ES-I3 (cell line): ENCODE measurements around the gene TEX11.
"Not testable (repeated sequence)": the region's sequence is repeated elsewhere in the genome, so short reads cannot be mapped to it uniquely, and the experiment has no call there.

Source experiments
- H3K36me3 ChIP-seq: 2 replicates; pipeline ENCODE4 v1.6.1; 2013; ENCODE audit warnings: mild to moderate bottlenecking, low read length, control low read depth, moderate library complexity; ENCODE audit not compliant: insufficient read depth
- H3K4me1 ChIP-seq: 2 replicates; pipeline ENCODE4 v1.6.1; 2013; ENCODE audit warnings: mild to moderate bottlenecking, control low read depth, low read length; ENCODE audit not compliant: insufficient read depth
- H3K9ac ChIP-seq: 2 replicates; pipeline ENCODE4 v1.6.1; 2013; ENCODE audit warnings: low read depth, mild to moderate bottlenecking, low read length, moderate library complexity
- H3K9me3 ChIP-seq: 2 replicates; pipeline ENCODE4 v1.6.1; 2013; ENCODE audit warnings: mild to moderate bottlenecking, low read length, moderate library complexity; ENCODE audit not compliant: control insufficient read depth, insufficient read depth

Gene TEX11

DNA sequence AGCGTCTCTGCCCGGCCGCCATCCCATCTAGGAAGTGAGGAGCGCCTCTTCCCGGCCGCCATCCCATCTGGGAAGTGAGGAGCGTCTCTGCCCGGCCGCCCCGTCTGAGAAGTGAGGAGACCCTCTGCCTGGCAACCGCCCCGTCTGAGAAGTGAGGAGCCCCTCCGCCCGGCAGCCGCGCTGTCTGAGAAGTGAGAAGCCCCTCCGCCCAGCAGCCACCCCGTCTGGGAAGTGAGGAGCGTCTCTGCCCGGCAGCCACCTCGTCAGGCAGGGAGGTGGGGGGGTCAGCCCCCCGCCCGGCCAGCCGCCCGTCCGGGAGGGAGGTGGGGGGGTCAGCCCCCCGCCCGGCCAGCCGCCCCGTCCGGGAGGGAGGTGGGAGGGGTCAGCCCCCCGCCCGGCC lies 229.1 kb downstream of the TEX11 start:
- H3K4me1 ChIP-seq, H3K9me3 ChIP-seq, H3K9ac ChIP-seq, H3K36me3 ChIP-seq: not testable (repeated sequence)

DNA sequence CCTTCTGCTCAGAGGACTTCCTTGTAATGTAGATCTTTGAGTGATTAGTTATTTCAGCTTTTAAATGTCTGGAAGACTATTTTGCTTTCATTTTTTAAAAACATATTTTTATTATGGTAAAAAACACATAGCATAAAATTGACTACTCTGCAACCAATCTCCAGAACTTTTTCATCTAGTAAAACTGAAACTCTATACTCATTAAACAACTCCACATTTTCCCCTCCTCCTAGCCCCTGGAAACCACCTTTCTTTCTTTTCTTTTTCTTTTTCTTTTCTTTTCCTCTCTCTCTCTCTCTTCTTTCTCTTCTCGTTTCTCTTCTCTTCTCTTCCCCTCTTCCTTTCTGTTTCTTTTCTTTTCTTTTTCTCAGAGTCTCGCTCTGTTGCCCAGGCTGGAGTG lies 233.2 kb downstream of the TEX11 start:
- H3K36me3 ChIP-seq = no peaks in the 10 kb centered on the region
- no peaks in the 10 kb centered on the region for H3K4me1 ChIP-seq
- H3K9ac ChIP-seq = no peak overlapping the region
- H3K9me3 ChIP-seq = no peaks in the 10 kb centered on the region

DNA sequence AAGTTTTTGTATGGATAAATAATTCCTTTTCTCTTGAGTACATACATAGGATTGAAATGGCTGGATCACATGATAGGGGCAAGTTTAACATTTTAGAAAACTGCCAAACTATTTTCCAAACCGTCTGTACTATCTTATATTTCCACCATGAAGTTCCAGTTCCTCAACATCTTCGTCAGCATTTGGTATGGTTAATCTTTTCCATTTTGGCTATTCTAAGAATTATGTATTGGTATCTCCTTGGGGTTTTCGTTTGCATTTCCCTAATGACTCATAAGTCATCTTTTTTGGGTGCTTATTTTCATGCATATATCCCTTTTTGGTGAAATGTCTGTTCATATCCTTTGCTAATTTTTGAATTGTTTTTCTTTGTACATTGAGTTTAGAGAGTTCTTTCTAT lies 236.2 kb downstream of the TEX11 start:
- no peak overlapping the region for H3K9ac ChIP-seq
- no peaks in the 10 kb centered on the region for H3K36me3 ChIP-seq
- H3K4me1 ChIP-seq = no peaks in the 10 kb centered on the region
- H3K9me3 ChIP-seq = no peaks in the 10 kb centered on the region

DNA sequence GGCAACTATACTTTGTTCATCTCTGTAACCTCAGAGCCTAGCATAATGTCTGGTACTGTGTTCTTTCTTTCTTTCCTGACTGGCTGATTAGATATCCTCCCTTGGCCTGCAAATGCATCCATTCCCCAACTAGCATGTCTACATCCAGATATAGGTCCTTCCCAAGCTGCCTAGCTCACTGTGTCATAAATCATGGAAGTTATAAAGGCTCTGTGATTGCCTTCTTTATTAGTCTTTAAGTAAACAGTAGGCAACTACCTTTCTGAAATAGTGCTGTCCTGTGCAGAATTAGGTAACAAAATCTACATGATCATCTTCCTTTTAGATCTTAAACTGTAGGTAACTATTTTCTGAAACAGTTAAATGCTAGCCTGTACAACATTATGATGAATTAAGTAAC lies 239.4 kb downstream of the TEX11 start:
- no peak overlapping the region for H3K9ac ChIP-seq
- no peaks in the 10 kb centered on the region for H3K36me3 ChIP-seq
- no peaks in the 10 kb centered on the region for H3K9me3 ChIP-seq
- H3K4me1 ChIP-seq = no peaks in the 10 kb centered on the region

DNA sequence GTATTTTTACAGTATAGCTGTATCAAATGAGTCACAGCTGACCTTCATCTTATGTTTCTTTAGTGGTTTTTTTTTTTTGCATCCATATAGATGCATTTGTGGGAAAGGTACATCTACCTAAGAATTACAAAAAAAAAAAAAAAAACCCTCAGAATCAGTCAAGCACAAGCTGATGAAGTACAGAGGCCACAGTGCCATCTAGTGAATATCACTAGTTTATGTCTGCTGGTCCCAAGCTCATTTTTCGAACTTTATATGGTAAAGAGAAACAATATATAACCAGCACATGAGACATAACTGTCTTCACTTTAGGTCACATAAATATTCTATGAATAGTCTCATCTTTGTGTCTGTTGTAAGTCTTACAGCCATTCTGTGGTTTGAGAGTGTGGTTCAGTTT lies 243.8 kb downstream of the TEX11 start:
- Histone ChIP-seq H3K36me3 (no peaks in the 10 kb centered on the region), H3K4me1 (no peaks in the 10 kb centered on the region), H3K9me3 (no peaks in the 10 kb centered on the region)

DNA sequence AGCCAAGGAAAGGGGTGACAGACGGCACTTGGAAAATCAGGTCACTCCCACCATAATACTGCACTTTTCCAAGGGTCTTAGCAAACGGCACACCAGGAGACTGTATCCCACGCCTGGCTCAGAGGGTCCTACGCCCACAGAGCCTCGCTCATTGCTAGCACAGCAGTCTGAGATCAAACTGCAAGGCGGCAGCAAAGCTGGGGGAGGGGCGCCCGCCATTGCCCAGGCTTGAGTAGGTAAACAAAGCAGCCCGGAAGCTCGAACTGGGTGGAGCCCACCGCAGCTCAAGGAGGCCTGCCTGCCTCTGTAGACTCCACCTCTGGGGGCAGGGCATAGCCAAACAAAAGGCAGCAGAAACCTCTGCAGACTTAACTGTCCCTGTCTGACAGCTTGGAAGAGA lies 247.4 kb downstream of the TEX11 start:
- H3K4me1 ChIP-seq, H3K9ac ChIP-seq, H3K9me3 ChIP-seq, H3K36me3 ChIP-seq: not testable (repeated sequence)

More for the DNA sequence above, 243.8 kb downstream of the TEX11 start:
- no peak overlapping the region for H3K9ac ChIP-seq

DNA sequence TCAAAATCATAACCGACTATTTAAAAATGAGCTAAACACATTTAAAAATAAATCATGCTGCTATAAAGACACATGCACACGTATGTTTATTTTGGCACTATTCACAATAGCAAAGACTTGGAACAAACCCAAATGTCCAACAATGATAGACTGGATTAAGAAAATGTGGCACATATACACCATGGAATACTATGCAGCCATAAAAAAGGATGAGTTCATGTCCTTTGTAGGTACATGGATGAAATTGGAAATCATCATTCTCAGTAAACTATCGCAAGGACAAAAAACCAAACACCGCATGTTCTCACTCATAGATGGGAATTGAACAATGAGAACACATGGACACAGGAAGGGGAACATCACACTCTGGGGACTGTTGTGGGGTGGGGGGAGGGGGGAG lies 251.0 kb downstream of the TEX11 start:
- H3K36me3 ChIP-seq, H3K9me3 ChIP-seq, H3K4me1 ChIP-seq, H3K9ac ChIP-seq: not testable (repeated sequence)

DNA sequence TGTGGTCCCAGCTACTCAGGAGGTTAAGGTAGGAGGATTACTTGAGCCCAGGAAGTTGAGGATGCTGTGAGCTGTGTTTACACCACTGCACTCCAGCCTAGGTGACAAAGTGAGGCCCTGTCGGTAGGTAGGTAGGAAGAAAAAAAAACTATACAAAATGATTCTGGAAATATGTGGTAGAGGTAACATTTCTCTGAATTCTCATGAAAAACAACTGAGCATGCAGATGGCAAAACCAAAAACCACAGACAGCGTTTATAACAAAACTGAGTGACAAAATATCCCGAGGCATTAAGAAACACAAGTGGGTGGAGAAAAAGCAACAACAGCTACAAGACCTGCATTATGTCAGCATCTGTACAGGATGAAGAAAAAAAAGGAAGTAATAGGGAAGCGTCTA lies 252.2 kb downstream of the TEX11 start:
- H3K36me3 ChIP-seq = no peaks in the 10 kb centered on the region
- H3K4me1 ChIP-seq = no peaks in the 10 kb centered on the region
- H3K9me3 ChIP-seq = no peaks in the 10 kb centered on the region
- H3K9ac ChIP-seq = no peak overlapping the region

DNA sequence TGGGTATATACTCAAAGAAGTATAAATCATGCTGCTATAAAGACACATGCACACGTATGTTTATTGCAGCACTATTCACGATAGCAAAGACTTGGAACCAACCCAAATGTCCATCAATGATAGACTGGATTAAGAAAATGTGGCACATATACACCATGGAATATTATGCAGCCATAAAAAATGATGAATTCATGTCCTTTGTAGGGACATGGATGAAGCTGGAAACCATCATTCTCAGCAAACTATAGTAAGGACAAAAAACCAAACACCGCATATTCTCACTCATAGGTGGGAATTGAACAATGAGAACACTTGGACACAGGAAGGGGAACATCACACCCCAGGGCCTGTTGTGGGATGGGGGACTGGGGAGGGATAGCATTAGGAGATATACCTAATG lies 260.6 kb downstream of the TEX11 start:
- not testable (repeated sequence) for H3K9me3 ChIP-seq, H3K36me3 ChIP-seq, H3K4me1 ChIP-seq, H3K9ac ChIP-seq

DNA sequence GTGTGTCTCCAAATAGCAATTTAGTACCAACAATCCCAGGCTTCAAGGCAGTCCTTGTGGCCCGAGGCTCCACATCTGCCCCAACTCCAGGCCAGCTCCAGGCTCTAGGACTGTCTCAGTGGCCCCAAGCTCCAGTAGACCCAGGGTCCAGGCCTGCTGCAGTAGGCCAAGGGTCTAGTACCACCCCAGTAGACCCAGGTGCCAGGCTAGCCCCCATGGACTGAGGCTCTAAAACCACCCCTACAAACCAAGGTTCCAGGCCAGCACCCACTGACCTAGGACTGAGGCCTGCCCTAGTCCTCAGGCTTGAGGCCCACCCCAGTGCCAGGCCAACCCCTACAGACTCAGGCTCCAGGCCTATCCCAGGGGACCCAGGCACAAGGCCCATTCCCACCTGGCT lies 272.3 kb downstream of the TEX11 start:
- Histone ChIP-seq H3K9me3 (no peaks in the 10 kb centered on the region), H3K9ac (no peak overlapping the region), H3K36me3 (no peaks in the 10 kb centered on the region), H3K4me1 (no peaks in the 10 kb centered on the region)

DNA sequence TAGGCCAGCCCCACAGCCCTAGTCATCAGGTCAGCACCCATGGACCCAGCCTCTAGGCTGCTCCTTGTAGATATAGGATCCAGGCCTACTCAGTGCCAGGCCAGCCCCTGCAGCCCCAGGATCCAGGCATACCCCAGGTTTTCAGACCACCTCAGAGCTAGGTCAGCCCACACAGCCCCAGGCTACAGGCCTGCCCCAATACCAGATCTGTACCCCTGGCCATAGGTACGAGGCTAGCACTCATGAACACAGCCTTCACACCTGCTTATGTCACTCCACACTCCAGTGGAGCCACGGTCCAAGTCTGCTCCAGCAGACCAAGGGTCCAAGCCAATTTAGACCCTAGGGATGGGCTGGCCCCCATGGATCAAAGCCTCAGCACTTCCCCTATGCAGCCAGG lies 272.8 kb downstream of the TEX11 start:
- H3K9me3 ChIP-seq = no peaks in the 10 kb centered on the region
- no peak overlapping the region for H3K9ac ChIP-seq
- no peaks in the 10 kb centered on the region for H3K4me1 ChIP-seq
- no peaks in the 10 kb centered on the region for H3K36me3 ChIP-seq

DNA sequence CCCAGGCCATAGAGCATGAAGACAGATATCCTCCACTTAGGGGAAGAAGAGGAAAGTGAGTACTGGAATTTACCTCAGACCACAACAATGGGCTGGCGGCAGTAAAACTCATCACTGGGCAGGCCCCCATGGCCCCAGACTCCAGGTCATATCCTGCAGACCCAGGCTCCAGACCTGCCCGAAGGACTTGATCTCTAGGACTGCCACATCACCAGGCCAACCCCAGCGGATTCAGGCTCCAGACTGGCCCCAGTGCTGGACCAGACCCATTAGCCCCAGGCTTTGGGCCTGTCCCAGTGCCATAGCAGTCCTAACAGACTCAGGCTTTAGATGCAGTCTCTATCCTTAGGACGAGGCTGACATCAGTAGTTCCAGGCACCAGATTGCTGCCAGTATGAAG lies 273.3 kb downstream of the TEX11 start:
- no peaks in the 10 kb centered on the region for H3K9me3 ChIP-seq
- no peak overlapping the region for H3K9ac ChIP-seq
- H3K36me3 ChIP-seq = no peaks in the 10 kb centered on the region
- H3K4me1 ChIP-seq = no peaks in the 10 kb centered on the region

DNA sequence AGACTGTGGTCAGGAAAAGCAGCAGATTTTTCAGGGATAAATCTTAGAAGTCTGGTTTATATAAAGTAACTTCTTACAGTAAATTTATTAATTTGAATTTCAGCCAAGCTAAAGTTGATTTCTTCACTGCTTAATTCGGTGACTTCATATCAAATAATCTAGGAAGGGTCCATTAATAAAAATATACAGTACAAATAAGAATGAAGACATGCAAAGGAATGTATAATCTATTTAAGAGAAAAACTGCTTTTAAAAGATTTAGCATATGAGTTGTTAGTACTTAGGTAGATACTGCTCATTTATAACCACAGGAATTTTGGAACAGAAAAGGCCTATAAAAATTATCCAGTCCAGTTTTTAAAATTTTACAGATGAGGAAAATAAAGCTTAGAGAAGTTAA lies 286.8 kb downstream of the TEX11 start:
- no peaks in the 10 kb centered on the region for H3K36me3 ChIP-seq

DNA sequence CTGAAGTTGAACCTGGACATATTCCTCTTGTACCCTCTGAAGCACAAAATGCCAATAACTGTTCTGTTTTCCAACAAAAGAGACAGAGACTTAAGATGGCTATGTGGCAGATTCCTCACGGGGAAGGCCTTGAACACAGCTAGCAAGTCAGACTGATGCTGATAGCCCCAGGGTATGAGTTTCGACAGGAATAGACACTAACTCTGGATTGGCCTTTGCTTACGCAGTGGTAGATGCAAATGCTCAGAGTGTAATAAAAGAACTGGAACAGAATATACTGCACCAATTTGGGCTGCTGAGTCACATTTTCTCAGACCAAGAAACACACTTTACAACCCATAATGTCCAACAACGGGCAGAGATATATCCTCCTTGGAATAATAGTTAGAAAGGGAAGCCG lies 290.0 kb downstream of the TEX11 start:
- peaks cover 12% of the 10 kb centered on the region; the same call in 1 of the 2 replicates for H3K4me1 ChIP-seq
- no peaks in the 10 kb centered on the region for H3K36me3 ChIP-seq
- H3K9ac ChIP-seq = no peak overlapping the region
- H3K9me3 ChIP-seq = no peaks in the 10 kb centered on the region

More for the DNA sequence above, 286.8 kb downstream of the TEX11 start:
- no peaks in the 10 kb centered on the region for H3K9me3 ChIP-seq
- H3K4me1 ChIP-seq = peaks cover 17% of the 10 kb centered on the region; the same call in 1 of the 2 replicates
- no peak overlapping the region for H3K9ac ChIP-seq

DNA sequence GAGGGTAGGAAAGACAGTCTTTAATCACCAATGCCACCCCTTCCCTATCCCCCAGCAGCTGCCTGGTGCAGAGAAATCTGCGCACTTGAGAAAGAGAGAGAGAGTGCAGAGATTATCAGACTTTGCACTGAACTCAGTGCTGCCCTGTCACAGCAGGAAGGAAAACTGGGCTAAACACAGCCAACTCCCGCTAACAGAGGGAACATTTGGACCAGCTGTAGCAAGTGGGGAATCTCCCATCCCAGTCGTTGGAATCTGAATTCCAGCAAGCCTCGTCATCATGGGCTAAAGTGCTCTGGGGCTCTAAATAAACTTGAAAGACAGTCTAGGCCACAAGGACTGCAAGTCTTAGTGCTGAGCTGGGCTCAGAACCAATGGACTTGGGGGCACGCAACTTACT lies 295.2 kb downstream of the TEX11 start:
- Histone ChIP-seq H3K4me1 (peaks cover 8% of the 10 kb centered on the region; the same call in 1 of the 2 replicates), H3K9ac (no peak overlapping the region), H3K36me3 (no peaks in the 10 kb centered on the region), H3K9me3 (no peaks in the 10 kb centered on the region)

DNA sequence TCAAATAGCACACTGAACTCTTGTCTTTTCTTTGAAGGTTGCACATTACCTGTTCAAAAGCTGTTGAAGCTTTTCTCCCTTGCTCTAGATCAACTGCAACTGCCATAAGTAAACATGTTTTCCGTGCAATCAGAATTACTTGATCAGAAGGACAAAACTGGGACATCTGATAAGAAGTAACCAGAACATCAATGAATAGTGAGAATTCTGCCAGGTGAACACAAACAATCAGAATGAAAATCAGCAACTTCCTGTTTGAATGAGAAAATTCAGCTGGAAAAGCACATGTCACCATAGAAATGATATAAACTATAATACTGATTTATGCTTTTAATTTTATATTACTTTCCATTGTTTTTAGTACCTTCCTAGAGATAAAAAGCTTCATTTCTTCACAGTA lies 303.2 kb downstream of the TEX11 start:
- Histone ChIP-seq H3K36me3 (no peaks in the 10 kb centered on the region), H3K9me3 (no peaks in the 10 kb centered on the region), H3K9ac (no peak overlapping the region), H3K4me1 (no peaks in the 10 kb centered on the region)
